Gastrocnemius medialis (tissue), 4 donors: ENCODE measurements around the gene WNT9A. TPM values are rescaled to one million over a fixed set of nuclear protein-coding genes. Genes with fewer than 3 reads are reported as not detected.
"Not testable (repeated sequence)": the region's sequence is repeated elsewhere in the genome, so short reads cannot be mapped to it uniquely, and the experiment has no call there.

Experiments
- ATAC-seq, 2 donors: fragments of 150-250 bp; one replicate each; pipeline ENCODE4 v1.9.1; 2016
- DNase-seq, 2 donors: peaks; one replicate each; pipeline ENCODE4 v3.0.0-alpha.2; 2019
- H3K27ac ChIP-seq, 4 donors: fragments of 200-600 bp; sonication (generic); 1 replicate in 1 of 4; 2 replicates in 3 of 4; pipeline ENCODE4 v1.5.1; 2016 to 2018; ENCODE audit warnings: mild to moderate bottlenecking in 2 of 4, moderate library complexity in 1 of 4
- H3K27me3 ChIP-seq, 3 donors: fragments of 200-600 bp; sonication (generic) in 2 of 3; 1 replicate in 1 of 3; 2 replicates in 2 of 3; pipeline versions ENCODE4 v1.5.1 to v1.6.0; 2016 to 2019; ENCODE audit warnings: mild to moderate bottlenecking in 1 of 3, moderate library complexity in 1 of 3
- H3K36me3 ChIP-seq, 2 donors: fragments of 200-600 bp; sonication (generic) in 1 of 2; one replicate each; pipeline ENCODE4 v1.5.1; 2017 to 2018
- H3K4me1 ChIP-seq, 2 donors: fragments of 200-600 bp; sonication (generic) in 1 of 2; one replicate each; pipeline ENCODE4 v1.5.1; 2016 to 2017; ENCODE audit warnings: mild to moderate bottlenecking in 2 of 2
- H3K4me3 ChIP-seq, 4 donors: fragments of 200-600 bp; sonication (generic) in 3 of 4; 1 replicate in 1 of 4; 2 replicates in 3 of 4; pipeline ENCODE4 v1.5.1; 2016 to 2019; ENCODE audit warnings: mild to moderate bottlenecking in 2 of 4
- H3K9me3 ChIP-seq, 3 donors: fragments of 200-600 bp; sonication (generic) in 2 of 3; 1 replicate in 1 of 3; 2 replicates in 2 of 3; pipeline ENCODE4 v1.5.1; 2016 to 2019
- CTCF ChIP-seq, 5 experiments: fragments of 450-650 bp in 3 of 5; fragments of 200-600 bp in 2 of 5; sonication (generic) in 2 of 5; IDR thresholded peaks in 4 of 5; conservative IDR thresholded peaks in 1 of 5; 1 replicate in 4 of 5; 2 replicates in 1 of 5; pipeline ENCODE4 v1.5.1; 2016 to 2019; ENCODE audit warnings: antibody characterized with exemption in 5 of 5, mild to moderate bottlenecking in 3 of 5, moderate library complexity in 3 of 5
- POLR2A ChIP-seq, 2 donors: fragments of 450-650 bp; IDR thresholded peaks; one replicate each; pipeline ENCODE4 v1.6.1; 2017; ENCODE audit warnings: antibody characterized with exemption in 2 of 2, mild to moderate bottlenecking in 2 of 2, moderate library complexity in 2 of 2
- in situ Hi-C, 4 donors: fragments of 200-750 bp; cut with MboI; loops; one replicate each; pipeline versions ENCODE4 v1.15.0 to v1.8.0; 2017; ENCODE audit warnings: low sequenced_read_pairs in 4 of 4
- intact Hi-C: fragments of 100-400 bp; cut with DNase I; formaldehyde crosslinking; loops from one replicate; pipeline ENCODE4 v1.15.1; 2023; ENCODE audit warnings: low total_unique reads
- total RNA-seq, 4 donors: library from RNA; depleted of rRNA; stranded (reverse); fragments of >200 nt; gene quantifications; one replicate each; pipeline versions ENCODE4 v1.1.0 to v1.2.3, GENCODE V29; 2016

Gene WNT9A
- total RNA-seq, 4 donors from 2014 or later = 6.8 to 29.4 (median 15.5) TPM

DNA sequence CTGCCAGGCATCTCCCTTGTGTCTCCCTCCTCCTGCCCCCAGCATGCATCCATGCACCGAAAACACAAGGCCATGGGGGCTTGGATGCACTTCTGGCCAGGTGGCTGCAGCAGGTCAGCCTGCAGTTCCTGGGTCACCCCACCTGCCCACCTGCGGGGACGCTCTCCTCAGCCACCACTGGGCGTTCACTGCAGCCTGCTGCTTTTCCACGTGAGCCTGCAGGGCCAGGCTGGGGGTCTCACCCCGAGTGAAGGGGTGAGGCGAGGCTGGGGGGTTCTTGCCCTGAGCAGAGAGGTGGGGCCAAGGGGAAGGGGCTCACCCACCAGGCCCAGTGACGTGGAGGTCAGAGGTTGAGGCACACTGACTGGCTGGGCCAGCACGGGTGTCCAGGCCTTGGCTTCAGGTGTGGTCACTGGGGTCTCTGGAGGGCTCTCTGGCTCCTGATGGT lies 64.6 kb downstream of the WNT9A start:
- no peak for ATAC-seq
- TF ChIP-seq POLR2A (IDR thresholded peaks at IDR 0.05) (no peak), CTCF (IDR thresholded peaks at IDR 0.05 in 4 of 5, conservative IDR thresholded peaks at IDR 0.05 in 1 of 5) (no peak)
- Histone ChIP-seq H3K27me3 (peaks cover 0 to 8% (median 0%) of the 10 kb centered on the region in 3 donors), H3K4me1 (peaks cover 0 to 8% of the 10 kb centered on the region in 2 donors), H3K4me3 (no peak overlapping the region), H3K9me3 (no peaks in the 10 kb centered on the region), H3K27ac (no peak overlapping the region), H3K36me3 (no peaks in the 10 kb centered on the region)
- intact Hi-C loops (no loop called here), in situ Hi-C loops (no loop called here)
- DNase-seq = no peak

DNA sequence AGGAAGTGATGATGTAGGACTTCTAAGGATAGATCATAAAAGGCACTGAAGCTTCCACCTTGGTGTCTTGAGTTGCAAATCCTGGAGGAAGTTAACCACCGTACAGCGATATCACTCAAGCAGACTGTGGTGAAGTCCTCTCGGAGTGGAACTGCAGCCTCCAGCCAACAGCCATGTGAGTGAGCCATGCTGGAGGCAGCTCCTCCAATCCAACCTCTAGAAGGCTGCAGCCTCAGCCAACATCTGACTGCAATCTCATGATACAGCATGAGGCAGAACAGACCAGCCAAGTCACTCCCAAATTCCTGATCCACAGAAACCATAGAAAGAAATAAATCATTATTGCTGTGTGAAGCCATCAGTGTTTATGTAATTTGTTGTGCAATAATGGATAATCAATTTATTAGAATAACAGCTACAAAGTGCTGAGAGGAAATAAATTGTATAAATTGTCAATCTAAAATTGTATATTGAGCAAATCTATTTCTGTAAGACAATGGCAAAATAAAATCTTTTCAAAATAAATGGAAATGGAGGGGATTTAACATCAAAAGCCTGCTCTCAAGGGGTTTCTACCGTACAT lies 67.3 kb downstream of the WNT9A start:
- Histone ChIP-seq H3K27ac (no peak overlapping the region), H3K27me3 (no peaks in the 10 kb centered on the region), H3K4me1 (peaks cover 0 to 1% of the 10 kb centered on the region in 2 donors), H3K9me3 (no peaks in the 10 kb centered on the region), H3K4me3 (no peak overlapping the region), H3K36me3 (no peaks in the 10 kb centered on the region)
- DNase-seq = no peak
- no peak for ATAC-seq
- TF ChIP-seq POLR2A (IDR thresholded peaks at IDR 0.05) (no peak), CTCF (IDR thresholded peaks at IDR 0.05 in 4 of 5, conservative IDR thresholded peaks at IDR 0.05 in 1 of 5) (no peak)
- intact Hi-C loops (no loop called here), in situ Hi-C loops (no loop called here)

- DNase-seq, H3K27ac ChIP-seq, H3K36me3 ChIP-seq, H3K9me3 ChIP-seq, intact Hi-C loops, in situ Hi-C loops, H3K4me1 ChIP-seq, H3K27me3 ChIP-seq, ATAC-seq, H3K4me3 ChIP-seq: not testable (repeated sequence)
Measured at GRCh38 chr1:227877810-227878209, 69.9 kb downstream of the WNT9A start.

GRCh38 chr1:227871892-227872291 lies 75.8 kb downstream of the WNT9A start:
- H3K9me3 ChIP-seq, intact Hi-C loops, in situ Hi-C loops, H3K27ac ChIP-seq, ATAC-seq, H3K4me1 ChIP-seq, DNase-seq, H3K27me3 ChIP-seq, H3K4me3 ChIP-seq, H3K36me3 ChIP-seq: not testable (repeated sequence)

GRCh38 chr1:227870366-227870765 lies 77.4 kb downstream of the WNT9A start:
- in situ Hi-C loops = no loop called here
- H3K27ac ChIP-seq = no peak overlapping the region

More at GRCh38 chr1:227870366-227870765, 77.4 kb downstream of the WNT9A start:
- Histone ChIP-seq H3K27me3 (no peaks in the 10 kb centered on the region), H3K4me3 (no peak overlapping the region), H3K36me3 (no peaks in the 10 kb centered on the region), H3K4me1 (no peaks in the 10 kb centered on the region), H3K9me3 (no peaks in the 10 kb centered on the region)
- TF ChIP-seq CTCF (IDR thresholded peaks at IDR 0.05 in 4 of 5, conservative IDR thresholded peaks at IDR 0.05 in 1 of 5) = no peak
- no peak for TF ChIP-seq POLR2A (IDR thresholded peaks at IDR 0.05)
- intact Hi-C loops = no loop called here
- ATAC-seq (no peak), DNase-seq (no peak)
